ENCODE results near the gene FAM53A.

The FAM53A gene

DNA sequence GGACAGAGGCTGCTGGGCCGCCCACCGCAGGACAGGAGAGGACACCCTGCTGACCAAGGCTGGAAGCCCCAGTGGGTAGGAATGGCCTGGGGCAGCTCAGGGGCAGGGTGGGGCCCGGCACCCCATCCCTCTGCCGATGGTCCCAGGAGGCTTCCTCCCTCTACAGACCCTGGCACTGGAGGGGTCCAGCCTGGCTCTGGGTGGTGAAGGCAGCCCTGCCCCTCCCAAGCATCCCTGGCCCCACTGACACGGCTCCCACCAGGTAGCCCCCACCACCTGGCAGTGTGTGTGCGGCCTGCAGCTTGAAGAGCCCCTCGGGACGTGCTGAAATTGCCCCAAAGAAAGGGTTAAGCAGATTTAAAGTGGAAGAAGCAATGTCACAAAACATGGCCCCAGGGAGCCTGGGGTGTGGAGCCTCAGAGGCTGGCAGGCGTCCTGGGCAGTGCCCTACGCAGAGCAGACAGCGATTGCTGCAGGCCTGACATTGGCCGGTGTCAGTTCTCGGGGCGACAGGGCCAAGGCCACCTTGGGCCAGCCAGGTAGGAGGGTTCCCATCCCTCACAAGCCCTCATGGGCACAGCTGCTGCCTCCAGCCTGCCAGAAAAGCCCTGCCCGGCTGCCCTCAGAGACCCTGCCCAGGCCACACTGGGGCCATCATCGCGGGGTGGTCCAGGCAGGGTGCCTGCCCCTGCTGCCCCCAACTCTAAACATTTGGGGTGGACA lies 80.5 kb downstream of the FAM53A start:
- TF ChIP-seq, protein P1, sequence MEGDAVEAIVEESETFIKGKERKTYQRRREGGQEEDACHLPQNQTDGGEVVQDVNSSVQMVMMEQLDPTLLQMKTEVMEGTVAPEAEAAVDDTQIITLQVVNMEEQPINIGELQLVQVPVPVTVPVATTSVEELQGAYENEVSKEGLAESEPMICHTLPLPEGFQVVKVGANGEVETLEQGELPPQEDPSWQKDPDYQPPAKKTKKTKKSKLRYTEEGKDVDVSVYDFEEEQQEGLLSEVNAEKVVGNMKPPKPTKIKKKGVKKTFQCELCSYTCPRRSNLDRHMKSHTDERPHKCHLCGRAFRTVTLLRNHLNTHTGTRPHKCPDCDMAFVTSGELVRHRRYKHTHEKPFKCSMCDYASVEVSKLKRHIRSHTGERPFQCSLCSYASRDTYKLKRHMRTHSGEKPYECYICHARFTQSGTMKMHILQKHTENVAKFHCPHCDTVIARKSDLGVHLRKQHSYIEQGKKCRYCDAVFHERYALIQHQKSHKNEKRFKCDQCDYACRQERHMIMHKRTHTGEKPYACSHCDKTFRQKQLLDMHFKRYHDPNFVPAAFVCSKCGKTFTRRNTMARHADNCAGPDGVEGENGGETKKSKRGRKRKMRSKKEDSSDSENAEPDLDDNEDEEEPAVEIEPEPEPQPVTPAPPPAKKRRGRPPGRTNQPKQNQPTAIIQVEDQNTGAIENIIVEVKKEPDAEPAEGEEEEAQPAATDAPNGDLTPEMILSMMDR (IDR thresholded peaks at IDR 0.05; ENCODE audit: poor library complexity, severe bottlenecking), result no peak
- Histone ChIP-seq H3K27ac (ENCODE audit: poor library complexity, severe bottlenecking) (no peak overlapping the region), H3K4me1 (ENCODE audit: insufficient read depth, poor library complexity, severe bottlenecking) (no peaks in the 10 kb centered on the region), H3K4me3 (ENCODE audit: severe bottlenecking) (no peak overlapping the region), H3K36me3 (ENCODE audit: low read depth) (no peaks in the 10 kb centered on the region), H3K9me3 (ENCODE audit: severe bottlenecking) (no peaks in the 10 kb centered on the region), H3K27me3 (ENCODE audit: insufficient read depth, poor library complexity, severe bottlenecking) (no peaks in the 10 kb centered on the region)
- no peak for DNase-seq (ENCODE audit: low spot score)
- ATAC-seq (ENCODE audit: low read depth), result no peak

DNA sequence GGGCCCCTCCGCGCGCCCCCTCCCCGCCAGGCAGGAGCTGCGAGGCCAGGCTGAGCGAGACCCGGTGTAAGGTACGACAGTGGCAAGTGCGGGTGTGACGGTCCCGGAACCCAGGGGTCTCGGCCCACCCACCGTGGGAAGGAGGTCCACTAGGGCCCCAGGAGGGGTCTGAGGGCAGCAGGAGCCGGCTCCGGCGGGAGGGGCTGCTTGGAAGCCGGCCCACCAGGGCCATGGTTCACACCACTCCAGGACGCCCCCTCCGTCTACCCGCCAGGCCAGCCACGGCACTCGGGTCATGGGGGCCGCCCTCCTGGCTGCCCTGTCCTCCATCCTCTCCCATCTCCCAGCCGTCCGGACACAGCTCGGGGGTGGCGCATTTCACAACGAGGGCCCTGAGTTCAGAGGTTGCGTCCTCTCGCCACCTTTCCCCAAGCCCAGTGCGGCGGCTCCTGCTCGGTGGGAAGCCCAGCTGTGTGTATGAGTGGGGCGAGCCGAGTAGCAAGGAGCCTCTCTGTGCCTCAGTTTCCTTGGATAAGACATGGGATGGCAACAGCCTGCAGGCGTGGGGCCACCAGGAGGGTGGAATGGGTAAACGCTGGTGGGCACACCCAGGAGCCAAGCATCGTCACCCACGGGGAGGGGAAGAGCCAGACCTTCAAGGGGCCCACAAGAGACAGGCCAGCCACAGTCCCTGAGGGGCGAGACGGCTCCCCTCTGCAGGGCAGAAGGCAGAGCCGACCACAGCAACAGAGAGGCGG lies 81.3 kb downstream of the FAM53A start:
- no peak for ATAC-seq (ENCODE audit: low read depth)
- H3K4me3 ChIP-seq (ENCODE audit: severe bottlenecking), result no peak overlapping the region
- no peaks in the 10 kb centered on the region for H3K27me3 ChIP-seq (ENCODE audit: insufficient read depth, poor library complexity, severe bottlenecking)
- no peaks in the 10 kb centered on the region for H3K9me3 ChIP-seq (ENCODE audit: severe bottlenecking)
- no peaks in the 10 kb centered on the region for H3K36me3 ChIP-seq (ENCODE audit: low read depth)
- TF ChIP-seq, protein P1 (IDR thresholded peaks at IDR 0.05; ENCODE audit: poor library complexity, severe bottlenecking), result no peak
- H3K4me1 ChIP-seq (ENCODE audit: insufficient read depth, poor library complexity, severe bottlenecking), result no peaks in the 10 kb centered on the region
- peak; percentile 58 for DNase-seq (ENCODE audit: low spot score)
- H3K27ac ChIP-seq (ENCODE audit: poor library complexity, severe bottlenecking), result no peak overlapping the region

DNA sequence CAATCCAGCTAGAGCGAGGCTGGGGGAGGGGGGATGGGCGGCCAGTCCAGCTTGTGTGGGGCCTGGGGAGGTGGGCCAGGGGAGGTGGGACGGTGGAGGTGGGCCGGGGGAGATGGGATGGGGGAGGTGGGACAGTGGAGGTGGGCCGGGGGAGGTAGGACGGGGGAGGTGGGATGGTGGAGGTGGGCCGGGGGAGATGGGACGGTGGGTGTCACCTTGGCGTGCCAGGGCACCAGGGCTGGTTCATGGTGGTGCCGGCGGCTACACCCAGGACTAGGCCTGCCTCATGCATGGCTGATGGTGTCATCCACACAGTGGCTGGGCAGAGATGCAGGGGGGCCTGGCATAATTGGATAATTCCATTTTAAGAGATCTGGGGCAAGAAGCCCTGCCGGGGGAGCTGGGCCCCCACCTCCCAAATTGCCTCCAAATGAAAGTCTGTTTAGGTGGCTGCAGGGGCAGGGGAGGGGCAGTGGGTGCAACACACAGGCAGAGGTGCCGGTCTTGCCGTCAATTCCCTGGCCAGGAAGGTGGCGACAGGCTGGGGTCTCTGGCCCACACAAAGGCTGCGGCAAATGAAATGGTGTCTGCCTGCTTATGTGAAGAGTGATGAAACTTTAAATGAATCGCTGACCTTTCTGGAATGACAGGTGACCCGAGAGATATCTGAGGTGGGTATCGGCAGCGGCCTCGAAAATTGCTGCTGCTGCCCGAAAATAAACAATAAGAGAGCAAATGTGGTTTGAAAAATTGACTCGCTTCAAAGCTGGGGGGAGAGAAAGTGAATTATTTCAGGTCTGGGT lies 82.1 kb downstream of the FAM53A start:
- H3K4me3 ChIP-seq (ENCODE audit: severe bottlenecking), result no peak overlapping the region
- no peaks in the 10 kb centered on the region for H3K4me1 ChIP-seq (ENCODE audit: insufficient read depth, poor library complexity, severe bottlenecking)
- no peak for ATAC-seq (ENCODE audit: low read depth)
- no peak for DNase-seq (ENCODE audit: low spot score)
- TF ChIP-seq, protein P1 (IDR thresholded peaks at IDR 0.05; ENCODE audit: poor library complexity, severe bottlenecking), result no peak
- H3K27me3 ChIP-seq (ENCODE audit: insufficient read depth, poor library complexity, severe bottlenecking), result no peaks in the 10 kb centered on the region
- no peaks in the 10 kb centered on the region for H3K9me3 ChIP-seq (ENCODE audit: severe bottlenecking)
- H3K36me3 ChIP-seq (ENCODE audit: low read depth), result no peaks in the 10 kb centered on the region
- no peak overlapping the region for H3K27ac ChIP-seq (ENCODE audit: poor library complexity, severe bottlenecking)

DNA sequence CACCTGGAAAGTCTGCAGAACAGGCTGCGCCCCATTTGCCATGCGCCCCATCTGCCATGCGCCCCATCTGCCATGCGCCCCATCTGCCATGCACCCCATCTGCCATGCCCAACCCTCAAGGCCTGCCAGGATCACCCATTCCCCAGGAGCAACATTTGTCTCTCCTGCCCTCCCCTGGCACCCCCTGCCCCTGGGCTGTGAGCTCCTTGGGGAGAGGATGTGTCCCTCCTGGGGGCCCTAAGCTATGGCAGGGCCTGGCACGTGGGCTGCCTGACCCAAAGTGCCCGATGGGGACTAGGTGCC lies 82.6 kb downstream of the FAM53A start:
- TF ChIP-seq, protein P1 (IDR thresholded peaks at IDR 0.05; ENCODE audit: poor library complexity, severe bottlenecking), result no peak
- DNase-seq (ENCODE audit: low spot score) (no peak), ATAC-seq (ENCODE audit: low read depth) (no peak)

More for the DNA sequence above, 82.6 kb downstream of the FAM53A start:
- no peak overlapping the region for H3K27ac ChIP-seq (ENCODE audit: poor library complexity, severe bottlenecking)
- H3K27me3 ChIP-seq (ENCODE audit: insufficient read depth, poor library complexity, severe bottlenecking), result no peaks in the 10 kb centered on the region
- H3K9me3 ChIP-seq (ENCODE audit: severe bottlenecking), result no peaks in the 10 kb centered on the region
- no peaks in the 10 kb centered on the region for H3K4me1 ChIP-seq (ENCODE audit: insufficient read depth, poor library complexity, severe bottlenecking)
- no peak overlapping the region for H3K4me3 ChIP-seq (ENCODE audit: severe bottlenecking)
- no peaks in the 10 kb centered on the region for H3K36me3 ChIP-seq (ENCODE audit: low read depth)

All from RWPE2 (cell line).